ENCODE measurements around the gene ERV3-1. TPM values are rescaled to one million over a fixed set of nuclear protein-coding genes. Genes with fewer than 3 reads are reported as not detected.

ERV3-1 gene
- total RNA-seq, 4 donors from 2014 or later, result 57.8 to 113 (median 73.2) TPM

- TF ChIP-seq CTCF (IDR thresholded peaks at IDR 0.05; ENCODE audit: low read depth), result no peak
These were observed 16.3 kb downstream of the ERV3-1 start for GRCh38 chr7:64990216-64990615.

GRCh38 chr7:64978497-64979203, 27.8 kb downstream of the ERV3-1 start:
- no peak for TF ChIP-seq CTCF (IDR thresholded peaks at IDR 0.05; ENCODE audit: low read depth)

- no peak for TF ChIP-seq CTCF (IDR thresholded peaks at IDR 0.05; ENCODE audit: low read depth)
These were observed 40.9 kb downstream of the ERV3-1 start for GRCh38 chr7:64965594-64965993.

GRCh38 chr7:64959072-64959747, 47.3 kb downstream of the ERV3-1 start:
- TF ChIP-seq CTCF (IDR thresholded peaks at IDR 0.05; ENCODE audit: low read depth), result no peak

- no peak for TF ChIP-seq CTCF (IDR thresholded peaks at IDR 0.05; ENCODE audit: low read depth)
These were observed 55.1 kb downstream of the ERV3-1 start for GRCh38 chr7:64951250-64951848.

GRCh38 chr7:64947252-64948000, 59.1 kb downstream of the ERV3-1 start:
- TF ChIP-seq CTCF (IDR thresholded peaks at IDR 0.05; ENCODE audit: low read depth), result no peak

GRCh38 chr7:64946772-64947171, 59.7 kb downstream of the ERV3-1 start:
- no peak for TF ChIP-seq CTCF (IDR thresholded peaks at IDR 0.05; ENCODE audit: low read depth)
